Measurements from ENCODE around the gene SNX25. TPM values are rescaled to one million over a fixed set of nuclear protein-coding genes. Genes with fewer than 3 reads are reported as not detected.

SNX25 gene
- total and polyA plus RNA-seq, 2 of the 13 experiments (the other 11 are each of a cell fraction or from before 2014, with no cell fraction given) = 23.4 to 23.5 TPM

DNA sequence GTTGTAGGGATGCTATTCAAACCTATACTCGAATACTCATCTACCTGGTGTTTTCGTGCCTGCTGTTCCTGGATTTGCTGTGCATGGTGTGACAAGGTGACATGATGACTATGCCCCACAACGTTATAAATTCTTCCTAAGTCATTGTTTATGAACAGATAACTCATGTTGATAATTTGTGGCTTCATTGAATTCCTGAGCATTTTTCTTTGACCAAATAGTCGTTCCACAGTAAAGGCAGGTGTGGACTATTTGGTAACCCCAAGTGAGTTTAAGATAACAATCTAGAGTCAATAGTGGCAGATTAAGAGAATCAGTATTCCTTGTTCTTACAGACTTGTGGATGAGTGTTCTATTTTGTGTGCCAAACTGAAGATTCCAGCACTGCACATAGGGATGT, 59.9 kb downstream of the SNX25 start:
- Histone ChIP-seq H3K4me2 (ENCODE audit: low read depth, low read length) (no peak overlapping the region), H3K4me3 (replicated peaks in 1 of 3; ENCODE audit: insufficient read depth in 1 of 3, low read depth in 2 of 3, low read length in 3 of 3) (no peak overlapping the region), H3K4me1 (ENCODE audit: insufficient read depth, low read length) (peaks cover 31% of the 10 kb centered on the region), H4K20me1 (ENCODE audit: insufficient read depth, low read length) (no peaks in the 10 kb centered on the region; the same call in 1 of the 2 replicates), H3K27me3 (ENCODE audit: control insufficient read depth in 1 of 2, insufficient read depth in 2 of 2, low read length in 2 of 2) (no peaks in the 10 kb centered on the region), H3K27ac (ENCODE audit: extremely low read length, insufficient read depth, low read length) (no peak overlapping the region), H3K36me3 (replicated peaks in 1 of 2; ENCODE audit: control insufficient read depth in 1 of 2, insufficient read depth in 2 of 2, low read length in 2 of 2) (peaks cover 5 to 47% of the 10 kb centered on the region in 2 experiments; a peak in 4 of 5 replicates), H2AFZ (ENCODE audit: low read length) (no peak overlapping the region), H3K9me3 (ENCODE audit: low read length) (no peaks in the 10 kb centered on the region), H3K79me2 (ENCODE audit: insufficient read depth, low read length) (no peaks in the 10 kb centered on the region), H3K9ac (ENCODE audit: insufficient read depth, low read depth, low read length) (no peak overlapping the region)
- FAIRE-seq (no peak), ATAC-seq (no peak), DNase-seq (ENCODE audit: low spot score) (peak; percentile 21)
- TF ChIP-seq ZMYM3 (CRISPR knock-in tag; IDR thresholded peaks at IDR 0.05) (no peak), ZNF354B (CRISPR knock-in tag; IDR thresholded peaks at IDR 0.05) (no peak), SOX13 (IDR thresholded peaks at IDR 0.05) (no peak), SOX13 (CRISPR knock-in tag; conservative IDR thresholded peaks at IDR 0.05 in 1 of 2, IDR thresholded peaks at IDR 0.05 in 1 of 2) (peak in 1 of 2 experiments; percentile 22; a peak in 1 of 4 replicates)
- TF ChIP-seq, protein P1, sequence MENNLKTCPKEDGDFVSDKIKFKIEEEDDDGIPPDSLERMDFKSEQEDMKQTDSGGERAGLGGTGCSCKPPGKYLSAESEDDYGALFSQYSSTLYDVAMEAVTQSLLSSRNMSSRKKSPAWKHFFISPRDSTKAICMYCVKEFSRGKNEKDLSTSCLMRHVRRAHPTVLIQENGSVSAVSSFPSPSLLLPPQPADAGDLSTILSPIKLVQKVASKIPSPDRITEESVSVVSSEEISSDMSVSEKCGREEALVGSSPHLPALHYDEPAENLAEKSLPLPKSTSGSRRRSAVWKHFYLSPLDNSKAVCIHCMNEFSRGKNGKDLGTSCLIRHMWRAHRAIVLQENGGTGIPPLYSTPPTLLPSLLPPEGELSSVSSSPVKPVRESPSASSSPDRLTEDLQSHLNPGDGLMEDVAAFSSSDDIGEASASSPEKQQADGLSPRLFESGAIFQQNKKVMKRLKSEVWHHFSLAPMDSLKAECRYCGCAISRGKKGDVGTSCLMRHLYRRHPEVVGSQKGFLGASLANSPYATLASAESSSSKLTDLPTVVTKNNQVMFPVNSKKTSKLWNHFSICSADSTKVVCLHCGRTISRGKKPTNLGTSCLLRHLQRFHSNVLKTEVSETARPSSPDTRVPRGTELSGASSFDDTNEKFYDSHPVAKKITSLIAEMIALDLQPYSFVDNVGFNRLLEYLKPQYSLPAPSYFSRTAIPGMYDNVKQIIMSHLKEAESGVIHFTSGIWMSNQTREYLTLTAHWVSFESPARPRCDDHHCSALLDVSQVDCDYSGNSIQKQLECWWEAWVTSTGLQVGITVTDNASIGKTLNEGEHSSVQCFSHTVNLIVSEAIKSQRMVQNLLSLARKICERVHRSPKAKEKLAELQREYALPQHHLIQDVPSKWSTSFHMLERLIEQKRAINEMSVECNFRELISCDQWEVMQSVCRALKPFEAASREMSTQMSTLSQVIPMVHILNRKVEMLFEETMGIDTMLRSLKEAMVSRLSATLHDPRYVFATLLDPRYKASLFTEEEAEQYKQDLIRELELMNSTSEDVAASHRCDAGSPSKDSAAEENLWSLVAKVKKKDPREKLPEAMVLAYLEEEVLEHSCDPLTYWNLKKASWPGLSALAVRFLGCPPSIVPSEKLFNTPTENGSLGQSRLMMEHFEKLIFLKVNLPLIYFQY (CRISPR knock-in tag; IDR thresholded peaks at IDR 0.05; ENCODE audit: borderline replicate concordance) = no peak
- WGBS (ENCODE audit: low lambda C conversion rate) = 50% methylated on average over 4 of the region's 4 CpGs
- no TSS peak for BruUV-seq (replicated peaks)
- ChIA-PET CTCF (ENCODE audit: low intra/inter-chr PET ratio, low total read pairs) (no interaction called here), POLR2A (no interaction called here)
- intact Hi-C loops (cut with micrococcal nuclease; ENCODE audit: unreplicated experiment) (no loop called here), in situ Hi-C loops (cut with HindIII; ENCODE audit: extremely low pct_ligation_motif_present, low pct_unique_long_range_greater_than_20kb) (no loop called here)
